ENCODE data around the gene ACTC1.

The ACTC1 gene

GRCh38 chr15:34802371-34802770 is 7.0 kb upstream of the ACTC1 start:
- no peak for DNase-seq (ENCODE audit: low read depth, low spot score)

GRCh38 chr15:34799149-34800101 is 4.1 kb upstream of the ACTC1 start:
- DNase-seq (ENCODE audit: low read depth, low spot score): peak; percentile 90

- no peak for DNase-seq (ENCODE audit: low read depth, low spot score)
These were observed 1.6 kb upstream of the ACTC1 start for GRCh38 chr15:34796847-34797435.

- DNase-seq (ENCODE audit: low read depth, low spot score): no peak
These were observed 651 bp downstream of the ACTC1 start for GRCh38 chr15:34794590-34795206.

GRCh38 chr15:34793901-34794300 is 1.4 kb downstream of the ACTC1 start:
- no peak for DNase-seq (ENCODE audit: low read depth, low spot score)

GRCh38 chr15:34793071-34793470 is 2.3 kb downstream of the ACTC1 start:
- no peak for DNase-seq (ENCODE audit: low read depth, low spot score)

- DNase-seq (ENCODE audit: low read depth, low spot score): no peak
These were observed 3.6 kb downstream of the ACTC1 start for GRCh38 chr15:34791701-34792100.

- DNase-seq (ENCODE audit: low read depth, low spot score): no peak
These were observed 5.2 kb downstream of the ACTC1 start for GRCh38 chr15:34790121-34790520.

GRCh38 chr15:34789326-34789725 is 6.0 kb downstream of the ACTC1 start:
- DNase-seq (ENCODE audit: low read depth, low spot score): no peak

GRCh38 chr15:34786206-34786605 is 9.1 kb downstream of the ACTC1 start:
- DNase-seq (ENCODE audit: low read depth, low spot score): no peak

- DNase-seq (ENCODE audit: low read depth, low spot score): no peak
These were observed 11.4 kb downstream of the ACTC1 start for GRCh38 chr15:34783991-34784390.

- no peak for DNase-seq (ENCODE audit: low read depth, low spot score)
These were observed 11.9 kb downstream of the ACTC1 start for GRCh38 chr15:34783431-34783830.

- DNase-seq (ENCODE audit: low read depth, low spot score): no peak
These were observed 12.4 kb downstream of the ACTC1 start for GRCh38 chr15:34782901-34783300.

- no peak for DNase-seq (ENCODE audit: low read depth, low spot score)
These were observed 14.6 kb downstream of the ACTC1 start for GRCh38 chr15:34780725-34781124.

- DNase-seq (ENCODE audit: low read depth, low spot score): no peak
These were observed 18.7 kb downstream of the ACTC1 start for GRCh38 chr15:34776606-34777105.

GRCh38 chr15:34773917-34774316 is 21.4 kb downstream of the ACTC1 start:
- DNase-seq (ENCODE audit: low read depth, low spot score): no peak

- no peak for DNase-seq (ENCODE audit: low read depth, low spot score)
These were observed 22.3 kb downstream of the ACTC1 start for GRCh38 chr15:34773013-34773412.

- DNase-seq (ENCODE audit: low read depth, low spot score): no peak
These were observed 23.0 kb downstream of the ACTC1 start for GRCh38 chr15:34772312-34772711.

- DNase-seq (ENCODE audit: low read depth, low spot score): no peak
These were observed 25.6 kb downstream of the ACTC1 start for GRCh38 chr15:34769711-34770110.

GRCh38 chr15:34768530-34768929 is 26.8 kb downstream of the ACTC1 start:
- no peak for DNase-seq (ENCODE audit: low read depth, low spot score)

- DNase-seq (ENCODE audit: low read depth, low spot score): no peak
These were observed 29.6 kb downstream of the ACTC1 start for GRCh38 chr15:34765741-34766140.

- no peak for DNase-seq (ENCODE audit: low read depth, low spot score)
These were observed 34.4 kb downstream of the ACTC1 start for GRCh38 chr15:34760909-34761308.
